IPS-15b (cell line): Measurements from ENCODE around the gene PIK3R1.

Experiments
- H3K27me3 ChIP-seq: one replicate; pipeline ENCODE4 v1.6.1; 2013; ENCODE audit warnings: low read length; ENCODE audit not compliant: control insufficient read depth, insufficient read depth
- H3K36me3 ChIP-seq: one replicate; pipeline ENCODE4 v1.6.1; 2013; ENCODE audit warnings: low read length; ENCODE audit not compliant: control insufficient read depth, insufficient read depth
- H3K4me1 ChIP-seq: one replicate; pipeline ENCODE4 v1.6.1; 2013; ENCODE audit warnings: mild to moderate bottlenecking, low read length; ENCODE audit not compliant: control insufficient read depth, insufficient read depth
- H3K4me3 ChIP-seq: one replicate; pipeline ENCODE4 v1.5.1; 2013; ENCODE audit warnings: low read depth, low read length
- H3K9ac ChIP-seq: one replicate; pipeline ENCODE4 v1.6.1; 2013; ENCODE audit warnings: low read depth, mild to moderate bottlenecking, low read length
- H3K9me3 ChIP-seq: one replicate; pipeline ENCODE4 v1.6.1; 2013; ENCODE audit warnings: mild to moderate bottlenecking, low read length; ENCODE audit not compliant: control insufficient read depth, insufficient read depth

Gene PIK3R1

GRCh38 chr5:68285075-68285840 is 69.7 kb downstream of the PIK3R1 start:
- no peak overlapping the region for H3K9ac ChIP-seq
- no peak overlapping the region for H3K4me3 ChIP-seq
- H3K9me3 ChIP-seq, result no peaks in the 10 kb centered on the region
- no peaks in the 10 kb centered on the region for H3K27me3 ChIP-seq
- H3K36me3 ChIP-seq, result no peaks in the 10 kb centered on the region
- H3K4me1 ChIP-seq, result no peaks in the 10 kb centered on the region

- H3K4me1 ChIP-seq, result no peaks in the 10 kb centered on the region
- H3K27me3 ChIP-seq, result no peaks in the 10 kb centered on the region
- no peak overlapping the region for H3K9ac ChIP-seq
- H3K36me3 ChIP-seq, result no peaks in the 10 kb centered on the region
- H3K9me3 ChIP-seq, result no peaks in the 10 kb centered on the region
- no peak overlapping the region for H3K4me3 ChIP-seq
These were observed 70.5 kb downstream of the PIK3R1 start for GRCh38 chr5:68285851-68286611.

- no peaks in the 10 kb centered on the region for H3K27me3 ChIP-seq
- no peaks in the 10 kb centered on the region for H3K9me3 ChIP-seq
- H3K9ac ChIP-seq, result no peak overlapping the region
- H3K4me3 ChIP-seq, result no peak overlapping the region
- H3K36me3 ChIP-seq, result no peaks in the 10 kb centered on the region
- no peaks in the 10 kb centered on the region for H3K4me1 ChIP-seq
These were observed 71.0 kb downstream of the PIK3R1 start for GRCh38 chr5:68286612-68286912.

GRCh38 chr5:68287631-68287975 is 72.0 kb downstream of the PIK3R1 start:
- H3K36me3 ChIP-seq, result no peaks in the 10 kb centered on the region
- H3K4me1 ChIP-seq, result no peaks in the 10 kb centered on the region
- H3K9me3 ChIP-seq, result no peaks in the 10 kb centered on the region
- peak overlapping the region; percentile 77 for H3K4me3 ChIP-seq
- H3K27me3 ChIP-seq, result no peaks in the 10 kb centered on the region
- H3K9ac ChIP-seq, result no peak overlapping the region

- no peaks in the 10 kb centered on the region for H3K9me3 ChIP-seq
- no peaks in the 10 kb centered on the region for H3K27me3 ChIP-seq
- no peaks in the 10 kb centered on the region for H3K4me1 ChIP-seq
- peak overlapping the region; percentile 77 for H3K4me3 ChIP-seq
- H3K9ac ChIP-seq, result peak overlapping the region; percentile 40
- H3K36me3 ChIP-seq, result no peaks in the 10 kb centered on the region
These were observed 72.6 kb downstream of the PIK3R1 start for GRCh38 chr5:68287976-68288706.

GRCh38 chr5:68288707-68289134 is 73.2 kb downstream of the PIK3R1 start:
- Histone ChIP-seq H3K4me1 (no peaks in the 10 kb centered on the region), H3K9me3 (no peaks in the 10 kb centered on the region), H3K36me3 (no peaks in the 10 kb centered on the region), H3K4me3 (peak overlapping the region; percentile 77), H3K27me3 (no peaks in the 10 kb centered on the region), H3K9ac (peak overlapping the region; percentile 40)

- Histone ChIP-seq H3K9ac (no peak overlapping the region), H3K4me1 (no peaks in the 10 kb centered on the region), H3K27me3 (no peaks in the 10 kb centered on the region), H3K4me3 (no peak overlapping the region), H3K9me3 (no peaks in the 10 kb centered on the region), H3K36me3 (no peaks in the 10 kb centered on the region)
These were observed 73.9 kb downstream of the PIK3R1 start for GRCh38 chr5:68289498-68289897.

- Histone ChIP-seq H3K9me3 (no peaks in the 10 kb centered on the region), H3K9ac (no peak overlapping the region), H3K36me3 (no peaks in the 10 kb centered on the region), H3K27me3 (no peaks in the 10 kb centered on the region), H3K4me1 (no peaks in the 10 kb centered on the region), H3K4me3 (no peak overlapping the region)
These were observed 74.7 kb downstream of the PIK3R1 start for GRCh38 chr5:68290260-68290674.

GRCh38 chr5:68290847-68291246 is 75.3 kb downstream of the PIK3R1 start:
- Histone ChIP-seq H3K9ac (no peak overlapping the region), H3K4me3 (no peak overlapping the region), H3K27me3 (no peaks in the 10 kb centered on the region), H3K9me3 (no peaks in the 10 kb centered on the region), H3K36me3 (no peaks in the 10 kb centered on the region), H3K4me1 (no peaks in the 10 kb centered on the region)

- no peaks in the 10 kb centered on the region for H3K27me3 ChIP-seq
- no peaks in the 10 kb centered on the region for H3K36me3 ChIP-seq
- no peaks in the 10 kb centered on the region for H3K4me1 ChIP-seq
- H3K4me3 ChIP-seq, result no peak overlapping the region
- no peak overlapping the region for H3K9ac ChIP-seq
- no peaks in the 10 kb centered on the region for H3K9me3 ChIP-seq
These were observed 76.8 kb downstream of the PIK3R1 start for GRCh38 chr5:68292316-68292715.

GRCh38 chr5:68295772-68296171 is 80.2 kb downstream of the PIK3R1 start:
- no peak overlapping the region for H3K4me3 ChIP-seq
- H3K36me3 ChIP-seq, result no peaks in the 10 kb centered on the region
- no peaks in the 10 kb centered on the region for H3K27me3 ChIP-seq
- no peaks in the 10 kb centered on the region for H3K9me3 ChIP-seq
- no peaks in the 10 kb centered on the region for H3K4me1 ChIP-seq
- H3K9ac ChIP-seq, result no peak overlapping the region

- Histone ChIP-seq H3K36me3 (no peaks in the 10 kb centered on the region), H3K27me3 (no peaks in the 10 kb centered on the region), H3K4me3 (no peak overlapping the region), H3K9me3 (no peaks in the 10 kb centered on the region), H3K9ac (no peak overlapping the region), H3K4me1 (no peaks in the 10 kb centered on the region)
These were observed 81.3 kb downstream of the PIK3R1 start for GRCh38 chr5:68296895-68297294.
